ENCODE measurements around the gene S100P.

S100P gene

GRCh38 chr4:6673660-6674499 is 19.8 kb upstream of the S100P start:
- peak; percentile 91 to 94 for DNase-seq

GRCh38 chr4:6674500-6675149 is 19.1 kb upstream of the S100P start:
- DNase-seq = peak; percentile 59 to 67

- no peak for DNase-seq
Measured at GRCh38 chr4:6676722-6677558, 16.7 kb upstream of the S100P start.

DNA sequence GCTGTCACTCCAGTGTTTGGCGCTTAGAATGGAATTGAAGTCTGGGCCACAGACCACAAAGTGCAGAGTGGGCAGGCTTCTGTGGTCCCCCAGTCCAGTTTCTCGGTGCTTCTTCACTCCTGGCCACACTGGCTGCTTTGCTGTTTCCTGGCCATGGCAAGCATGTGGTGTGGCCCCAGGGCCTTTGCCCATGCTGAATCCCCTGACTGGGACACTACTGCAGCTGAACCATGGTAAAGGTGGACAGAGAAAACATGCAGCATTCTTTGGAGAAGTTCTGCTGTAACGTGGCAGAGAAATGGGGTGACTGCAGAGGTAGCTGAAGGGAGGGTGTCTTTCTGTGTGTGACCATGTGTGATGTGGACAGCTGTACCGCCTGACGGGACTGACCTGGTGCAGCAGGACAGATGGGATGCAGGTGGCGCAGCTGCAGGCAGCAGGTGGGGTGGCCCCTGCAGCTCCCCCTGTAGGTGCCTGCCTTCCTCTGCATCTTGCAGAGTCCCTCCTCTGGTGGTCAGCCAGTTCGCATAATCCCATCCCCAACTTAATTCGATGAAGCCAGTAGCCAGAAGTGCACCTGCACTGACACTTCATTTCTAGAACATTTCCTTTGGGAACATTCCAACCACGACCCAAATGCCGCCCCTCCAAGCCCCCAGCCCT is 13.2 kb upstream of the S100P start:
- no peak for DNase-seq

- no peak for DNase-seq
Measured at GRCh38 chr4:6681191-6681590, 12.5 kb upstream of the S100P start.

GRCh38 chr4:6682862-6683590 is 10.7 kb upstream of the S100P start:
- DNase-seq = no peak

DNA sequence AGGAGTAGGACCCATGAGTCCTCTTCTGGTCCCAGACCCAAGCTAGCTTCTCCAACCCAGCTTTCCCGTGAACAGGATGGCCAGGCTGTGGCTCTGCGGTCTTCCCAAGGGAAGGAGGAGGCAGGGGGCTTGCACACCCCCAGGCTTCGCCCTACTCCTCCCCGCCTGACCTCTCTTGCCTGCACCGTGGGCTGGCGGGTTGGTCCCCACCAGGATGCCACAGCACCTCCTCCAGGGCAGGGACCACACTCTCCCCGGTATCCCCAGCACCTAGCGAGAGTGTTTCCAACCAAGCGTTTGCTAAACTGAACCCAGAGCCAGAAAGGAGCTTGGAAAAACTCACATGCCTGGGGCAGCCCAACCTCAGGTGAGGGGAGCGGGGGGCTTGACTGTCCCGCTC is 9.0 kb upstream of the S100P start:
- no peak for DNase-seq

DNA sequence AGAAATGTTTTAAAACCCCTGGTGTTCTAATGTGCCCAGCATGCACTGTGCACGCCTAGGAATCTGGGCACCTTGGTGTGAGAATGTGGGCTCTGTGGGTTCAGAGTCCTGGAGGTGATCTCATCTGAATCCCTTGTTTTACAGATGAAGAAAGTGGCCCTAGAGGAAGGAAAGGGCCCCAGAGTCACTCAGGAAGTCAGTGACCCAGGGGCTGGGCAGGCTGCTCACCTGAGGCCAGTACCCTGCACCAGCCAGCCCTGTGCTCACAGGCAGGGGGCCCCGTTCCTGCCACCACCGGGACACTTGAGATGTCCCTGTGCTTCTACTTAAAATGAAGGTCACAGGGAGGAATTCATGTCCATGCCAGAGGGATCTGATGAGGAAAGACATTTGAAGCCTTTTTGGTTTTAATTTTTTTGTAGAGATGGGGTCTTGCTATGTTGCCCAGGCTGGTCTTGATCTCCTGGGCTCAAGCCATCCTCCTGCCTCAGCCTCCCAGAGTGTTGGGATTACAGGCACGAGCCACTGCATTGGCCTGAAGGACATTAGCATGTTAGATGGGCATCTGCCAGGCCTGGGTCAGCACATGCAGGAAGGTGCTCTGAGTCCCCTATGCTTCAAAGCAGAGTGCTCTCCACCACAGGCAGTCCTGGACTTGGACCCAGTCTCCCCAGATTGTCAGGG is 7.4 kb upstream of the S100P start:
- no peak for DNase-seq

DNA sequence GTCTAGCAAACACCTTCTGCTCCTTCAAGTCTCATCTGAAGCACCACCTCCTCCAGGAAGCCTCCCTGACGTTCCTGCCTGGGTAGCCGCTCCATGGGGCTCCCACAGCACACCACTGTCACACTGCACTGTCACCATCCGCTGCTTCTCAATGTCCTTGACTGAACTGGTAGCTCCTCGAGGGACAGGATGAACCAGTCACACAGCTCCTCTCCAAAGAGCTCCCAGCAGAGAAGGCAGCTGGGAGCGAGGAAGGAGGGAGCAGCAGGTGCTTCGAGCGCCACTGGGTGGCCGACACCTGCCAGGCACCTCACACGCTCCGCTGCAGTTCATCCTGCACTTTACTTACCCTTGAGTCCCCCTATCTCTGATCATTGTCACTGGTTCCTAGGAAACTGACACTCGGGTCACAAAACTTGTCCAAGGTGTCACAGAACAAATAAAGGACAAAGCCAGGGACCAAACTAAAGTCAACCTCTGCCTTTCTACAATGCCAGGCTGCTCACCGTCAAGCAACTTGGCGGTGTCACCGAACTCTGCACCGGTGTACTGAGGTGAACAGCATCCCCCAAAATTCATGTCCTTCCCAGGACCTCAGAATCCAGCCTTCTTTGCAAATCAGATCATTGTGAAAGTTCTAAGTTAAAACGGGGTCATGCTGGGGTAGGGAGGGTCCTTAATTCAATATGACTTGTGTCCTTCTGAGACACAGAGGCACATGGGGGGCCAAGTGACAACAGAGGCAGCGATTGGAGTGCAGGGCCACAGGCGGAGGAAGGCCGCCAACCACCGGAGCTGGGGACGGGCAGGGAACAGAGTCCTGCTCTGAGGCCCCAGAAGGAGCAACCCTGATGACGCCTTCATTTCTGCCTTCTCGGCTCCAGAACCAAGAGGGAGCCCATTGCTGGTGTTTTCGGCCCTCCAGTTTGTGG is 5.5 kb upstream of the S100P start:
- DNase-seq = no peak

DNA sequence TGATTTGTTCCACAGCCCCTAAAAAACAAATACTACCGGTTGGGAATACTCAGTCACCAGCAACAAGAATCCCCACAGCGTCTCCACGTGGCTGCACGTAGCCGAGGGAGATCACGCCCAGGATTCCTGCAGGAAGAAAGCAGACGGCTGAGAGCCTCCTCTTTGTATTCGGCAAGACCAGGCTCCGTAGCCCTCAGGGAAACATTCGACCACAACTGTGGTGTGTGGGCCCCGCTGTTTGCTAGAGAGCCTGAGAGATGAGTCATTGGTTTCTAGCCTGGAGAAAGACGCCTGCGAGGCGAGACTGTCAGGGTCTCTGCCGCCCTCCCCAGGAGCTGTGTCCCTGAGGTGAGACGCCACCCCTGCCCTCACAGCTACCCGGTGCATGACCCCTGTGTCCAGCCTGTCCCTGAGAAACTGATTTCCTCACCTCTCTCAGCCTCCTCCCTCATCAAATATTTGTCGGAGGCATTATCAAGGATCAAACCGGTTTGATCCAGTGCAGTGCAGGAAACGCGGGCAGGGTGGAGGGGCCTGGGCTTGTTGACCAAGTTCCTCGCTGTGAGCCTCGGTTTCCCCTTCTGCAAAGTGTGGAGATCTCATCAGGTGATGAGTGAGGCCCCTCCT is 4.7 kb upstream of the S100P start:
- peak; percentile 78 to 83 for DNase-seq

- DNase-seq = peak in 1 of 2 experiments; percentile 26
Measured at GRCh38 chr4:6689506-6689960, 4.1 kb upstream of the S100P start.

DNA sequence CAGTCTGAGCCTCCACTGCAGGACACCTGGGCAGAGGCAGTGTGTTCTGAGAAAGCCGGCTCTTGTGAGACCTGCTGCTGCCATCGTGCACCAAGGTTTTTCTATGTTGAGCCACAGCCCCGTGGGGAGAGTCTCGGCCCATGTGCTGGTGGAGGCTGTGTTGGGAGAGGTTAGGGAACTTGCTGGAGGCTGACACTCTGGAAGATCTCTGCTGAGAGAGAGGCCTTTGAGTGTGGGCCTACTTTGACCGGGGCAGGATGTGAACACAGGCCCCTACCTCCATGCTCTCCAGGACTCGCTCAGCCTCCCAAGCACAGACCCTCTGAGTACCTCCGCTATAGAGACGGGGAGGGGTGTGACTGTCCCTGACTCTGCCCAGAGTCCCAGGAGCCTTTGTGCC is 1.3 kb upstream of the S100P start:
- DNase-seq = no peak

- DNase-seq = no peak
Measured at GRCh38 chr4:6692806-6693205, 872 bp upstream of the S100P start.

GRCh38 chr4:6694177-6694901 is 661 bp downstream of the S100P start:
- no peak for DNase-seq

GRCh38 chr4:6695660-6696610 is 2.3 kb downstream of the S100P start:
- peak; percentile 47 to 56 for DNase-seq

DNA sequence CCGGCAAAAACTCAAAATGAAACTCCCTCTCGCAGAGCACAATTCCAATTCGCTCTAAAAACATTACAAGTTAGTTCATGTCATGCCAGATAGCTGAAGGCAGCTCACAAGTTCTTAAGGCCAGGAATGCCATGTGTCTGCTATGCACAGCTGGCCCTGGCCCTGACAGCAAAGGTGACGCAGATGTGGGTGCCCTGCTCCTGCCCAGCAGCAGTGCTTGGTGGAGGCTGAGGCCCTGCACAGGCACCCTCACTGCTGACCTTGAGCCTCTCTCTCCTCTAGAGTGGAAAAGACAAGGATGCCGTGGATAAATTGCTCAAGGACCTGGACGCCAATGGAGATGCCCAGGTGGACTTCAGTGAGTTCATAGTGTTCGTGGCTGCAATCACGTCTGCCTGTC is 2.9 kb downstream of the S100P start:
- DNase-seq = no peak

GRCh38 chr4:6697131-6697530 is 3.5 kb downstream of the S100P start:
- DNase-seq = no peak

GRCh38 chr4:6699388-6699787 is 5.7 kb downstream of the S100P start:
- DNase-seq = no peak

Measured in activated CD4-positive, alpha-beta T cell treated with anti-CD3 and anti-CD28 coated beads, Interleukin-2, amount 50 U/mL, for 48 hours (primary cell).